K562 (cell line): Measurements from ENCODE around the gene WLS.

Source experiments
- ZNF551 ChIP-seq: fragments of 250-450 bp; sonication (Bioruptor Pico); IDR thresholded peaks from 2 replicates; pipeline ENCODE4 v1.5.0; 2021; ENCODE audit warnings: mild to moderate bottlenecking, moderate library complexity
- TF ChIP-seq, protein P1 (sequence below): sonication (generic); formaldehyde crosslinking; IDR thresholded peaks from 2 replicates; pipeline ENCODE4 v1.8.0; 2023; ENCODE audit warnings: mild to moderate bottlenecking, missing genetic modification reagents
- TF ChIP-seq, protein P2 (sequence below): sonication (generic); formaldehyde crosslinking; IDR thresholded peaks from 2 replicates; pipeline ENCODE4 v1.8.1; 2023; ENCODE audit warnings: missing genetic modification reagents, mild to moderate bottlenecking, borderline replicate concordance

GRCh38 chr1:68111519-68112436 lies 120.5 kb downstream of the WLS start:
- no peak for TF ChIP-seq ZNF551 (CRISPR knock-in tag)
- TF ChIP-seq, protein P1, sequence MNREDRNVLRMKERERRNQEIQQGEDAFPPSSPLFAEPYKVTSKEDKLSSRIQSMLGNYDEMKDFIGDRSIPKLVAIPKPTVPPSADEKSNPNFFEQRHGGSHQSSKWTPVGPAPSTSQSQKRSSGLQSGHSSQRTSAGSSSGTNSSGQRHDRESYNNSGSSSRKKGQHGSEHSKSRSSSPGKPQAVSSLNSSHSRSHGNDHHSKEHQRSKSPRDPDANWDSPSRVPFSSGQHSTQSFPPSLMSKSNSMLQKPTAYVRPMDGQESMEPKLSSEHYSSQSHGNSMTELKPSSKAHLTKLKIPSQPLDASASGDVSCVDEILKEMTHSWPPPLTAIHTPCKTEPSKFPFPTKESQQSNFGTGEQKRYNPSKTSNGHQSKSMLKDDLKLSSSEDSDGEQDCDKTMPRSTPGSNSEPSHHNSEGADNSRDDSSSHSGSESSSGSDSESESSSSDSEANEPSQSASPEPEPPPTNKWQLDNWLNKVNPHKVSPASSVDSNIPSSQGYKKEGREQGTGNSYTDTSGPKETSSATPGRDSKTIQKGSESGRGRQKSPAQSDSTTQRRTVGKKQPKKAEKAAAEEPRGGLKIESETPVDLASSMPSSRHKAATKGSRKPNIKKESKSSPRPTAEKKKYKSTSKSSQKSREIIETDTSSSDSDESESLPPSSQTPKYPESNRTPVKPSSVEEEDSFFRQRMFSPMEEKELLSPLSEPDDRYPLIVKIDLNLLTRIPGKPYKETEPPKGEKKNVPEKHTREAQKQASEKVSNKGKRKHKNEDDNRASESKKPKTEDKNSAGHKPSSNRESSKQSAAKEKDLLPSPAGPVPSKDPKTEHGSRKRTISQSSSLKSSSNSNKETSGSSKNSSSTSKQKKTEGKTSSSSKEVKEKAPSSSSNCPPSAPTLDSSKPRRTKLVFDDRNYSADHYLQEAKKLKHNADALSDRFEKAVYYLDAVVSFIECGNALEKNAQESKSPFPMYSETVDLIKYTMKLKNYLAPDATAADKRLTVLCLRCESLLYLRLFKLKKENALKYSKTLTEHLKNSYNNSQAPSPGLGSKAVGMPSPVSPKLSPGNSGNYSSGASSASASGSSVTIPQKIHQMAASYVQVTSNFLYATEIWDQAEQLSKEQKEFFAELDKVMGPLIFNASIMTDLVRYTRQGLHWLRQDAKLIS (CRISPR knock-in tag): no peak
- TF ChIP-seq, protein P2, sequence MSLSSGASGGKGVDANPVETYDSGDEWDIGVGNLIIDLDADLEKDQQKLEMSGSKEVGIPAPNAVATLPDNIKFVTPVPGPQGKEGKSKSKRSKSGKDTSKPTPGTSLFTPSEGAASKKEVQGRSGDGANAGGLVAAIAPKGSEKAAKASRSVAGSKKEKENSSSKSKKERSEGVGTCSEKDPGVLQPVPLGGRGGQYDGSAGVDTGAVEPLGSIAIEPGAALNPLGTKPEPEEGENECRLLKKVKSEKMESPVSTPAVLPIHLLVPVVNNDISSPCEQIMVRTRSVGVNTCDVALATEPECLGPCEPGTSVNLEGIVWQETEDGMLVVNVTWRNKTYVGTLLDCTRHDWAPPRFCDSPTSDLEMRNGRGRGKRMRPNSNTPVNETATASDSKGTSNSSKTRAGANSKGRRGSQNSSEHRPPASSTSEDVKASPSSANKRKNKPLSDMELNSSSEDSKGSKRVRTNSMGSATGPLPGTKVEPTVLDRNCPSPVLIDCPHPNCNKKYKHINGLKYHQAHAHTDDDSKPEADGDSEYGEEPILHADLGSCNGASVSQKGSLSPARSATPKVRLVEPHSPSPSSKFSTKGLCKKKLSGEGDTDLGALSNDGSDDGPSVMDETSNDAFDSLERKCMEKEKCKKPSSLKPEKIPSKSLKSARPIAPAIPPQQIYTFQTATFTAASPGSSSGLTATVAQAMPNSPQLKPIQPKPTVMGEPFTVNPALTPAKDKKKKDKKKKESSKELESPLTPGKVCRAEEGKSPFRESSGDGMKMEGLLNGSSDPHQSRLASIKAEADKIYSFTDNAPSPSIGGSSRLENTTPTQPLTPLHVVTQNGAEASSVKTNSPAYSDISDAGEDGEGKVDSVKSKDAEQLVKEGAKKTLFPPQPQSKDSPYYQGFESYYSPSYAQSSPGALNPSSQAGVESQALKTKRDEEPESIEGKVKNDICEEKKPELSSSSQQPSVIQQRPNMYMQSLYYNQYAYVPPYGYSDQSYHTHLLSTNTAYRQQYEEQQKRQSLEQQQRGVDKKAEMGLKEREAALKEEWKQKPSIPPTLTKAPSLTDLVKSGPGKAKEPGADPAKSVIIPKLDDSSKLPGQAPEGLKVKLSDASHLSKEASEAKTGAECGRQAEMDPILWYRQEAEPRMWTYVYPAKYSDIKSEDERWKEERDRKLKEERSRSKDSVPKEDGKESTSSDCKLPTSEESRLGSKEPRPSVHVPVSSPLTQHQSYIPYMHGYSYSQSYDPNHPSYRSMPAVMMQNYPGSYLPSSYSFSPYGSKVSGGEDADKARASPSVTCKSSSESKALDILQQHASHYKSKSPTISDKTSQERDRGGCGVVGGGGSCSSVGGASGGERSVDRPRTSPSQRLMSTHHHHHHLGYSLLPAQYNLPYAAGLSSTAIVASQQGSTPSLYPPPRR (CRISPR knock-in tag): no peak
